IPS-NIHi7 (cell line): ENCODE data around the gene KRTAP12-2.
"Not testable (repeated sequence)": the region's sequence is repeated elsewhere in the genome, so short reads cannot be mapped to it uniquely, and the experiment has no call there.

Source experiments
- DNase-seq: peaks from one replicate; pipeline ENCODE4 v3.0.0; 2012; ENCODE audit warnings: mixed read lengths; ENCODE audit errors: extremely low spot score

The KRTAP12-2 gene

DNA sequence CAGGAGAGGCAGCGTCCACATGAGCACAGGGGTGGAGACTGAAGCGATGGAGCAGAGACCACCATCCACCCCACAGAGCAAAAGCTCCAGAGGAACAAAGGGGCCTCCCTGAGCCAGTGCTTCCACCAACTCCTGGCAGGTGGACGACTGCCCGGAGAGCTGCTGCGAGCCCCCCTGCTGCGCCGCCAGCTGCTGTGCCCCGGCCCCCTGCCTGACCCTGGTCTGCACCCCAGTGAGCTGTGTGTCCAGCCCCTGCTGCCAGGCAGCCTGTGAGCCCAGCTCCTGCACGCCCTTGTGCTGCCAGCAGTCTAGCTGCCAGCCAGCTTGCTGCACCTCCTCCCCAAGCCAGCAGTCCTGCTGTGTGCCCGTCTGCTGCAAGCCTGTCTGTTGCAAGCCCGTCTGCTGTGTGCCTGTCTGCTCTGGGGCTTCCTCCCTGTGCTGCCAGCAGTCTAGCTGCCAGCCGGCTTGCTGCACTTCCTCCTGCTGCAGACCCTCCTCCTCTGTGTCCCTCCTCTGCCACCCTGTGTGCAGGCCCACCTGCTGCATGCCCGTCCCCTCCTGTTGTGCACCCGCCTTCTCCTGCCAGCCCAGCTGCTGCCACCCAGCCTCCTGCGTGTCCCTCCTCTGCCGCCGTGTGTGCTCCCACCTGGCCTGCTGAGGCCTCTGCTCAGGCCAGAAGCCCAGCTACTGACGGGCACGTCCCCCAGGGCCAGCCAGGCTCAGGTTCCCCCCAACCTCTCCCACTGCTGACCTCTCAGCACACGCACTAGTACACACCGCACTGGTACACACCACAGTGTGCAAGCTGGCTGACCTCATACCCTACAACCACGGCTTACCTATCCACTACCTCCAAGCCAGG, 35.6 kb upstream of the KRTAP12-2 start:
- no peak for DNase-seq

DNA sequence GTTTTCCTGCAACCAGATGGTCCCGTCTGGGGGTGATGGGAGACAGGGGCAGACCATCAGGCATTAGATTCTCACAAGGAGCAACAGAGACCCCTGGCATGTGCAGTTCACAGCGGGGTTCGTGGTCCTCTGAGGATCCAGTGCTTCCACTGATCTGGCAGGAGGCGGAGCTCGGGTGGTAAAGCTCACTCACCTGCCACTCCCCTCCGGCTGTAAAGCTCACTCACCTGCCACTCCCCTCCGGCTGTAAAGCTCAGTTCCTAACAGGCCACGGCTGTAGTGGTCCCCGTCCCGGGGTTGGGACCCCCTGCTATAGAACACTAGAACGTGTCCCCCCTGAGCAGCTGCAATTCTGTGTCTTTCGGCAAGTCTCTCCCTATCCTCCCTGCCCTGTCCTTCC, 34.8 kb upstream of the KRTAP12-2 start:
- DNase-seq: no peak

DNA sequence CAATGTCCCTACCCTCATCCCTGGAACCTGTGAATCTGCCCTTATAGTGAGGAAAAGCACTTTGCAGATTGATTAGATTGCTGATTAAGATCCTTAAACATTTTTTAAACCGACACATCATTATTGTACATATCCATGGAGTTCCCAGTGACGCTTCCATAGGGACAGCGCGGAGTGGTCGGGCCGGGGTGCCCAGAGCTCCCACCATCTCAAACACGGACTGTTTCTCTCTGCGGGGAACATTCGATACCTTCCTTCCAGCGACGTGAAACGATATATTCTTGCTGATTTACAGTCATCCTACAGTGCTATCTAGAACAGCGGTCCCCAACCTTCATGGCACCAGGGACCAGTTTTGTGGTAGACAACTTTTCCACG, 34.3 kb upstream of the KRTAP12-2 start:
- DNase-seq: no peak

DNA sequence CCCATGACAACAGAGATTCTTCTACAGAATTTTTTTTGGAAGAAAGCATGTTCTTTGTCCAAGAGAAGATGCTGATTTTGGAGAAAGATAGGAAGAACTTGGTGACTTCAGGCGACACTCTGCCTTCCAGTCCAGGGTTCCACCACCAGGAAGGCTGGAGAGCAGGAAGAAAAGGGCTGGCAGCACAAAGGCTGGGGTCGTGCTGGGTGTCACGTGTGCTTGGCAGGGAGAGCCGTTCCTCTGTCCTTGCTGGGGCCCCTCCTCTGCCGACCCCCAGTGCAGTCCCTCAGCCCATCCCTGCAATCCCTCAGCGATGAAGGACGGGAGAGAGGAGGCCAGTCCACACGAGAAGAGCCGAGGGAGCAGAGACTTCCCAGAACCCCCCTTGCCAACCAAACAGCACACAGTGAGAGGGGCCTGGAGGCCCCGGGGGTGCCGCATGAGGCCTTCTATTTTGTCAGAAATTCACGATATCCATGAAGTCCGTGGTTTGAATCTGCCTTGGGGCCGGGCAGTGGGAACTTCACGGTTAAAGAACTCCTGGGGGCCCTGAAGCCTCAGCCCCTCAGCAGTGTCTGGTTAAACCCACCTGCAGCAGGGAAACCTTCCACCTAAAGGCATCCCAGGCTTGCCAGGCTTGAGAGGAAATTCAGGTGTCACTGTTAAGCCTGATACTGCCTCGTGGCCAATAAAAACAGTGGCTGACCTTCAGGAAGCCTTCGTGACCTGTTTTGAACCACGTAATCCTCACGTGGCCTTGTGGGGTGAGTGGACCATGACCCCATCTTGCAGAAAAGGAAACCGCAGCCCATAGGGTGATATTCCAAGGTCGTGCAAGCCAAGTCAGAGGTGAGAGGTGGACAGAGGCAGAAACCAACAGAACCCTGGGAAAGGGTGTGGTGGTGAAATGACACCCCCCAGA, 33.6 kb upstream of the KRTAP12-2 start:
- no peak for DNase-seq

DNA sequence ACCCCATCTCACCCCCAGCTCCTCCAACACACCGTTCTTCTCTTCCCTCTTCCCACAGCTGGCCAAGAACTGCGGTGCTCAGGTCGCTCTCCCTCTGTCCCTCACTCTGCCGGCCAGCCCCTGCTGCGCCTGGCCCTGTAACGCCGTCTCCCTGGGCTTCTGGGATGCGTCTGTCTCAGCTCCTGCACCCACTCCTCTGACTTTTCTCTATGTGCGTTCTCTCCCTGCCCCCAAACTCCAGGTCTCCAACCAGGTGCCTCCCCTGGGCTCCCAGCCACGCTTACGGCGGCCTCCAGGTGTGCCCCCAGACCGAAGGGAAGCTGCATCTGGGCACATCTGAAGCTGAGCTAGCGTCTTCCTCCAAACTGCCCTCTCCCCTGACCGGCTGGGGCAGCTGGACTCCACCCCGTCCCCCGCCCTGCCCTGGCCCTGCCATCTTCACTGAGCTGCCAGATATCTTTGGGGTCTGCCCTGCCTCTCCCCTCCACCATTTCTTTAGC, 32.8 kb upstream of the KRTAP12-2 start:
- DNase-seq: no peak

DNA sequence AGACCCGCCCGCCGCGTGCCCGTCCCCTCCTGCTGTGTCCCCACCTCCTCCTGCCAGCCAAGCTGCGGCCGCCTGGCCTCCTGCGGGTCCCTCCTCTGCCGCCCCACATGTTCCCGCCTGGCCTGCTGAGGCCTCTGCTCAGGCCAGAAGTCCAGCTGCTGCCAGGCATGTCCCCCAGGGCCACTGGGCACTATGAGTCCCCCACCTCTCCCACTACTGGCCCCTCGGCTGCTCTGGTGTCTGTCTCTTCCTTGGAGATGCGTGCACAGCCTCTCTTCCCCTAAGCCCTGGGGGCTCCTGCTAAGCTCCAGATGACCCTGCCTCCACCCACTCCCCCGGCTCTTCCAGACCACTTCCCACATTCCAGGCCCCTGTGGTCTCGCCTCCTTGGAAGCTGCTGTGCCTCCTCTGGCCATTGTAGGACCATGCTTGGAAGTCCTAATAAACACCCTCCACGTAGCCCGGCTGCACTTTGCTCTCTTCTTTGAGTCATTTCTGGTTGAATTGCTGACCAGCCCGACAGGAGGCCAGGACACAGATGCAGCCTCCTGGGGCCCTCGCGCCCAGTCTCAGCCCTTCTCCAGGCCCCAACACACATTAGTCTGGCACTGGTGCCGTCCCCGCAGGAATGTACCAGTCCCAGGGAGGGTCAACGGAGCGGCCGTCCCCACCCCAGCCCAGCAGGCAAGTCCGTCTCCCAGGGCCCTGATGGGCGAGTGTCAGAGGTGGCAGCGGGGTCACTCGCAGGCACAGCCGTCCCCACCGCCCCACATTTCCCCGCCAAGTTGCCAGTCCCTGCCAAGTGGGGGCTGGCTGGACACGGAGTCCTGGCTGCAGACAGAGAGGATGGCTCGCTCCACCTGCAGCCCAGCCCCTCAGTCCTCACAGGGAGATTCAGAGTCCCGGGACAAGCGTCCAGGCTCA, 31.3 kb upstream of the KRTAP12-2 start:
- peak; percentile 78 for DNase-seq

DNA sequence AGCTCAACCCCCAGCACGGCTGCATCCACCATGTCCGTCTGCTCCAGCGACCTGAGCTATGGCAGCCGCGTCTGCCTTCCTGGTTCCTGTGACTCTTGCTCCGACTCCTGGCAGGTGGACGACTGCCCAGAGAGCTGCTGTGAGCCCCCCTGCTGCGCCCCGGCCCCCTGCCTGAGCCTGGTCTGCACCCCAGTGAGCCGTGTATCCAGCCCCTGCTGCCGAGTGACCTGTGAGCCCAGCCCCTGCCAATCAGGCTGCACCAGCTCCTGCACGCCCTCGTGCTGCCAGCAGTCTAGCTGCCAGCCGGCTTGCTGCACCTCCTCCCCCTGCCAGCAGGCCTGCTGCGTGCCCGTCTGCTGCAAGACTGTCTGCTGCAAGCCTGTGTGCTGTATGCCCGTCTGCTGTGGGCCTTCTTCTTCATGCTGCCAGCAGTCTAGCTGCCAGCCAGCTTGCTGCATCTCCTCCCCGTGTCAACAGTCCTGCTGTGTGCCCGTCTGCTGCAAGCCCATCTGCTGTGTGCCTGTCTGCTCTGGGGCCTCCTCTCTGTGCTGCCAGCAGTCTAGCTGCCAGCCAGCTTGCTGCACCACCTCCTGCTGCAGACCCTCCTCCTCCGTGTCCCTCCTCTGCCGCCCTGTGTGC, 30.6 kb upstream of the KRTAP12-2 start, which contains the start of gene KRTAP10-12:
KRTAP10-12 (plus strand) TSS at position 1 of the 639 bp plus-strand sequence; CDS start at position 31, 30 bp downstream.
- DNase-seq: not testable (repeated sequence)

DNA sequence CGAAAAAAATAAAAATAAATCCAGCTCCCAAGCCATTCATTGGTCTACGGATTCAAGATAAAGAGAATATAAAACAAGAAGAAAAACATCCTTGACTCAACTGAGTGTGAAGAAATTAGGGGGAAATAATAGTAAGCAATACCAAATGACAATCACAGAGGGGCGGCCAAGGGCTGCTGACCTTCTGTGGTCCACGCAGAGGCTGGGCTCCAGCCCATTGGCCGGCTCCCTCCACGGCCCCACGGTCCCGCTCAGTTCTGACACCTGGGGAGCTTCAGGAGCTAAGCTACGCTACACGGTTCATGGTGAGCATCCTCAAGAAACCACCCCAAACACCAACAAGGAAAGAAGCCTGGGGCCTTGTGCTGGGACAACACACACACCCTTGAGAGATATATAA, 29.8 kb upstream of the KRTAP12-2 start:
- no peak for DNase-seq

DNA sequence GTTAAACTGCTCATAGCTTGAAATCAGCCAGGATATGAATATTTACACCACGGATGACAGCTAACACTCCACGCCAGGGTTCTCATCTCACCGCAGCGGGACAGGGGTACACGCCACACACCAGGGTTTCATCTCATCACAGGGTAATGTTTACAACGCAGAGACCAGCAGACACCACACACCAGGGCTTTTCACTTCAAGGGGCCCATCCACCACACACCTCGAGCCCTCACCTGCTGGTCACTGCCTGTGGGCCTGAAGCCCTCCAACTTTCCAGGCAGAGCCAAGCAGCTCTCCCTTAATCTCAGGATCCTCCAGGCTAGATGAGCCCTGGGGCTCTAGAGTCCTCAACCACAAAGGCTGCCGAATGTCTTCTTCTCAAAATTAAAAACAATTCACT, 28.9 kb upstream of the KRTAP12-2 start:
- DNase-seq: no peak

DNA sequence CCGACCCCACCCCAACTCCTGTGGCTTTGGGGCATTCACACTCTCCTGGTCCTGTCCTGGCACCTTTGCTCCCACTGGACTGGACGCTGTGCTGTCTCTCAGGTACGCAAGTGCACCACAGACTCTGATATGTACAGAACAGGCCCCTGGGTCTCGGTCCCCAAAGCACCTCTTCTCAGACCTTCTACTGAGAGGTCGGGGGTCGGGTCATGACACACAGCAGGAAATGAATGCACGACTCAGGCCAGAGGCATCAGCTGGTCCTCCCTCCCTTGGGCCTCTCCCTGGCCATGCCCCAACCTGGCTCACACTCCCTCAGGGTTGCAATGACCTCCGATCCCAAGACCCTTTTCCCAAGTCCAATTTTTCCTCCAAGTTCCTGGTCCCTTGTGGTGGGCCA, 28.5 kb upstream of the KRTAP12-2 start:
- no peak for DNase-seq

DNA sequence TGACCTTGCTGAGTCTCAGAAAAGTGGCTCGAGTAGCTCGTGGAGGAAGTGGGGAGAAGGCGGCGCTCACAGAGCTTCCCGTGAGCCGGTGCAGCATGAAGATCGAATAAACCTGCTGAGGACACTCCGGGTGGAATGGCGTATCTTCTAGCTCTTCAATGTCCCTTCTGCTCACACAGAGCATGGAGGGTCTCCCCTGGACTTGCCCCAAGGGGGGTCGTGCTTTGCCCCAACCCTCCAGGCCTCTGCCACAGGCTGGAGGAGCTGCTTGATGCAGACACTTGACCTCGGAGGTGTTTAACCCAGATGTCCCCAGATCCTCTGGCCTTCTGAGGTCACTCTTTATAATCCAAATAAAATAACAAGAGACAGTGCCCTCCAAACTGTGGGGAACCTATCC, 28.0 kb upstream of the KRTAP12-2 start:
- DNase-seq: no peak

DNA sequence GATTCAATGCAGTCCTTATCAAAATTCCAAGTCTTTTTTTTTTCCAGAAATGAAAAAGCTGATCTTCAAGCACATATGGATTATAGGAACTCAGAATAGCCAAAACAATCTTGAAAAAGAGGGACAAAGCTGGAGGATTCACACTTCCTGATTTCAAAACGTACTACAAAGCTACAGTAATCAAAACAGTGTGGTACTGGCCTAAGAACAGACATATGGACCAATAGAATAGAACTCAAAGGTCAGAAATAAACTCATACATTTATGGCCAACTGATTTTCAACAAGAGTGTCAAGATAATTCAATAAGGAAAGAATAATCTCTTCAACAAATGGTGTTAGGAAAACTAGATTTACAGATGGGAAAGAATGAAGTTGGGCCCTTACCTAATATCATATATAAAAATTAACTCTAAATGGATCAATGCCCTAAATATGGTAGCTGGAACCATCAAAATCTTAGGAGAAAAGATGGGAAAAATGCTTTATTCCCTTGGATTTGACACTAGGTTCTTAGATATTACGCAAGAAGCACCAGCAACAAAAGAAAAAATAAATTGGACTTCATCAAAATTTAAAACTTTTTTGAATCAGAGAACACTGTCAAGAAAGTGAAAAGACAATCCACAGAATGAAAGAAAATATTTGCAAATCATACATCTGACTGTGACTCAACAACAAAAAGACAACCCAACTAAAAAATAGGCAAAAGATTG, 26.2 kb upstream of the KRTAP12-2 start:
- DNase-seq: no peak

DNA sequence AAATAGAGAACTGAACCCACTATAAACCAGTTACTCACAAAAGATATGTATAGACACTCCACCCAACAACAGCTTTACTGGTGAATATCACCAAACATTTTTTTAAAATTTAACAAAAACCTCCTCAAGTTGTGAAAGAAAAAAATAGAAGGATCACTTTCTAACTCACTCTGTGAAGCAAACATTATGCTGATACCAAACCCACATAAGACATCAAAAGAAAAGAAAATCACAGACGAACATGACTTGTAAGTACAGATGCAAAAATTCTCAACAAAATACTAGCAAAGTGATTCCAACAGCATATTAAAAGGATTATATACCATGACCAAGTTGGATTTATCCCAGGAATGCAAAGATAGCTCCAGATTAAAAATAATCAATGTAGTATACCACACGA, 25.0 kb upstream of the KRTAP12-2 start:
- DNase-seq: no peak

DNA sequence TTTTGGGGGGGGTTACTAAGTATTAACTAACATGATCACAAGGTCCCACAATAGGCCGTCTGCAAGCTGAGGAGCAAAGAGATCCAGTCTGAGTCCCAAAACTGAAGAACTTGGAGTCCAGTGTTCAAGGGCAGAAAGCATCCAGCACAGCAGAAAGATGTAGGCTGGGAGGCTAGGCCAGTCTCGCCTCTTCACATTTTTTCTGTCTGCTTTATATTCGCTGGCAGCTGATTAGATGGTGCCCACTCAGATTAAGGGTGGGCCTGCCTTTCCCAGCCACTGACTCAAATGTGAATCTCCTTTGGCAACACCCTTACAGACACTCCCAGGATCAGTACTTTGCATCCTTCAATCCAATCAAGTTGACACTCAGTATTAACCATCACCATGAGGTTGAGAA, 23.0 kb upstream of the KRTAP12-2 start:
- not testable (repeated sequence) for DNase-seq

DNA sequence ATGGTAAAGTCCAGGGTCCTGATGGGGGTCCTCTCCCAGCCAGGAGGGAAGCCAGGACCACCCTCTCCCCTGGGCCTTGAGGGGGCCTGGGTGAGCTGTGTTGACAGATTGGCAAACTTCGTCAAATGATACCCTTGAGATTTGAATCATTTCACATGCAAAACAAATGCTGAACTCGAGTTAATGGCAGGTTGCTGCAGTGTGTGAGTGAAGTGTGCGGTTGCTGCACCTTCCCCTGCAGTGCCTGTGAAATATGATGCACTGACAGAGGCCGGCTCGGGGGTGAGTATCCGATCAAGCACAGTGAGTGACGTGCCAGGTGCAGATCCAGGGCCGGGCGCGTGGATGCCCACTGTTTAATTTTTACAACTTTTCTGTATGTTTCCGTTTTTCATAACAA, 20.9 kb upstream of the KRTAP12-2 start:
- DNase-seq: no peak

DNA sequence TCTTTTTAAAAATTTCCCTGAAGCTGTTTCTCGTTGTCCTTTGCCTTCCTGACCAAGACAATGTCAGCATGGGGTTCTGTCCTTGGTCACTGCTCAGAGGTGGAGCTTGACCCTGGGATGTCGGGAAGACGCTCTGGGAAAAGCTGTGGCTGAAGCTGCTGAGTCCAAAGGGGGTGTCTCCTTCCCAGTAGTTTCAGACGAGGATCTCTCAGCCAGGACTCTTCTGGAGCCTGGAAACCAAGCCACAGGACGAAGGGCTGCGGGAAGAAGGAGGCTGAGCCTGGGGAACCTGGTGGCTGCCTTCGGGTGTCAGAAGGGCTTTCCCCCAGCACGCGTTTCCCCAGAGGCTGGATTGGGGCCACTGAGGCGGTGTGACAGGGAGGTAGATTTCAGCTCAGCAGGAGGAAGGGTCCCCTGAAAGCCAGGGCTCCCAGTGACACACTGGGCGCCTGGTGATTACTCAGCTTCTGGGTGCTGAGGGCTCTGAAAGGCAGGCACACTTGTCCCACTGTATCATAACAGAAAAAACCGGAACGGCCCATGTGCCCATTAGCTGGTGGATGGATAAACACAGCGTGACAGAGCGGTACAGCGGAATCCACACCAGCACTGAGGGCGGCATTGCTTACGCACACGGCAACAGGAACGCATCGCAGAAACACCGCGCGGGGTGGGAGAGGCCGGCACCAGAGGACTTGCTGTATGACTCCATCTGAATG, 20.3 kb upstream of the KRTAP12-2 start:
- no peak for DNase-seq

DNA sequence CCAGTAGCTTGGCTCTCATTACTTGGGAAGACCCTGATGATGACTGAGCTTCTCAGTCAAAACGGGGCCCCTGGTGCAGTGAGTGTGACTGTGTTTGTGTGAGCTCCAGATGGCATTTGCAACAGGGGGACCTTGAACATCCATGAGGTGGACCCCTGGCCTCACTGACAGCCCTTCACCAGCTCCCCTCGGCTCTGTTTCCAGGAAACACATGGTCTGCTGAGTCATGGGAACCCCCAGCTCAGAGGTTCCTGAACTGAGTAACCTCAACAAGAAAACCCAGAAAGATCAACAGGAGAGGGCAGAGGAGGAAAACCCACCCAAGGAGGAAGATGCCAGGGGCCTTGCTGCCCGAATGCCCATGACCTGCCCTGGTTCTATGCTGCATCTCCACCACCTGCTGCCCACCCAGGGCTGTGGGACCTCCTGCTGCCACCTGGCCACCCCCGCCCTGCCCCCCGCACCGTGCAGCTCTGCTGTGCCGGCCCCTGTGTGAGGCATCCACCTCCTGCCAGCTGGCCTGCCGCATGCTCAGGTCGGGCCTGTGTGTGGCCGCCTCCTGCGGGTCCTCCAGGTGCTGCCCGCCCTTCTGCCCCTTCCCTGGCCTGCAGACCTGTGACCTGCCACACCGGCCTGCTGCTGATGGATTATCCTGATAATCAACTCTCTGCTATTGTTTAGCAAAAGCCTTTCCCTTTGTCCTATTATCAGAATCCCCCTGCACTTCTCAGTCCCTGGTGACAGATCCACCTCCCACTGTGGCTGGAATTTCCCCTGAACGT, 19.5 kb upstream of the KRTAP12-2 start:
- DNase-seq: no peak

DNA sequence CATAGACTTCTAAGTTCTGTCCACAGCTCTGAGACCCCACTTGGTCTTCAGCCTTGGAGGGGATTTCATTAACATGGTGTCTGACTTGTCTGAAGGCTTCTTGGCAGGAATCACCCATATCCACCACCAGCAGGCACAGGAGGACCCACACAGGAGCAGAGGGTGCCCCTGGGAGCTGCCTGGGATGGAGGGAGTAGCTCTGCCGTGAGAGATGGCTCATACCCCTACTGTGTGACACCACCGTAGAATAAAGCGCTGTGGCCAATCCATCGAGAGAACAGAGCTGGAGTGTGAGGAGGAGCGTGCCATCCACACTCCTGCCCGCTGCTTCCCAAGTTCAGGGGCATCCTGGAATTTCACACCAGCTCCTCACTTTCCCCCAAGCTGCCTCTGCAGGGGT, 18.3 kb upstream of the KRTAP12-2 start:
- DNase-seq: not testable (repeated sequence)

DNA sequence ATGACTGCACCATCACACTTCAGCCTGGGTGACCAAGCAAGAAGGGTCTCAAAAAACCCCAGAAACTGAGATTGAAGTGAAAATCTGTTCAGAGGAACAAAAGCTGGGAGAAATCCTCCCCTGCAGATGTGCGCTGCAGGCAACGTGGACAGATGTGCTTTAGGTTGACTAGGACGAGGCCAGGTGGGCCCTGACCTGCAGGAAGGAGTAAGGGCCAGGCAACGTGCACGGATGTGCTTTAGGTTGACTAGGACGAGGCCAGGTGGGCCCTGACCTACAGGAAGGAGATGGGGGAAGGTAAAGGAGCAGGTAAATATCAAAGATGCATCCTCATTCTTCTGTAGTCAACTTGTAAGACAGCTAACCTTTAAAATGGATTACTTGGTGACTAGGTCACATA, 17.8 kb upstream of the KRTAP12-2 start:
- no peak for DNase-seq
